AG10803 (cell line): Measurements from ENCODE around the gene IL10RB.
"Not testable (repeated sequence)": the region's sequence is repeated elsewhere in the genome, so short reads cannot be mapped to it uniquely, and the experiment has no call there.

Experiments used
- DNase-seq: peaks from one replicate; pipeline ENCODE4 v3.0.0; 2010; ENCODE audit warnings: low read depth
- H3K4me3 ChIP-seq: 2 replicates; pipeline ENCODE4 v1.5.1; 2011; ENCODE audit warnings: mild to moderate bottlenecking, low read length, control low read depth
- TF ChIP-seq, protein P1 (sequence below): conservative IDR thresholded peaks from 2 replicates; pipeline ENCODE4 v1.5.1; 2011; ENCODE audit warnings: mild to moderate bottlenecking, low read length, control low read depth, inconsistent platforms

Gene IL10RB

GRCh38 chr21:33236766-33237165 lies 29.4 kb upstream of the IL10RB start:
- no peak overlapping the region for H3K4me3 ChIP-seq
- DNase-seq, result no peak
- TF ChIP-seq, protein P1, sequence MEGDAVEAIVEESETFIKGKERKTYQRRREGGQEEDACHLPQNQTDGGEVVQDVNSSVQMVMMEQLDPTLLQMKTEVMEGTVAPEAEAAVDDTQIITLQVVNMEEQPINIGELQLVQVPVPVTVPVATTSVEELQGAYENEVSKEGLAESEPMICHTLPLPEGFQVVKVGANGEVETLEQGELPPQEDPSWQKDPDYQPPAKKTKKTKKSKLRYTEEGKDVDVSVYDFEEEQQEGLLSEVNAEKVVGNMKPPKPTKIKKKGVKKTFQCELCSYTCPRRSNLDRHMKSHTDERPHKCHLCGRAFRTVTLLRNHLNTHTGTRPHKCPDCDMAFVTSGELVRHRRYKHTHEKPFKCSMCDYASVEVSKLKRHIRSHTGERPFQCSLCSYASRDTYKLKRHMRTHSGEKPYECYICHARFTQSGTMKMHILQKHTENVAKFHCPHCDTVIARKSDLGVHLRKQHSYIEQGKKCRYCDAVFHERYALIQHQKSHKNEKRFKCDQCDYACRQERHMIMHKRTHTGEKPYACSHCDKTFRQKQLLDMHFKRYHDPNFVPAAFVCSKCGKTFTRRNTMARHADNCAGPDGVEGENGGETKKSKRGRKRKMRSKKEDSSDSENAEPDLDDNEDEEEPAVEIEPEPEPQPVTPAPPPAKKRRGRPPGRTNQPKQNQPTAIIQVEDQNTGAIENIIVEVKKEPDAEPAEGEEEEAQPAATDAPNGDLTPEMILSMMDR, result no peak

GRCh38 chr21:33237486-33237885 lies 28.7 kb upstream of the IL10RB start:
- DNase-seq, result no peak
- TF ChIP-seq, protein P1, result no peak
- no peak overlapping the region for H3K4me3 ChIP-seq

- no peak for DNase-seq
- H3K4me3 ChIP-seq, result no peak overlapping the region
- TF ChIP-seq, protein P1, result no peak
These were observed 28.0 kb upstream of the IL10RB start for GRCh38 chr21:33238146-33238545.

- H3K4me3 ChIP-seq, result no peak overlapping the region
- TF ChIP-seq, protein P1, result no peak
- DNase-seq, result no peak
These were observed 27.5 kb upstream of the IL10RB start for GRCh38 chr21:33238565-33239255.

DNA sequence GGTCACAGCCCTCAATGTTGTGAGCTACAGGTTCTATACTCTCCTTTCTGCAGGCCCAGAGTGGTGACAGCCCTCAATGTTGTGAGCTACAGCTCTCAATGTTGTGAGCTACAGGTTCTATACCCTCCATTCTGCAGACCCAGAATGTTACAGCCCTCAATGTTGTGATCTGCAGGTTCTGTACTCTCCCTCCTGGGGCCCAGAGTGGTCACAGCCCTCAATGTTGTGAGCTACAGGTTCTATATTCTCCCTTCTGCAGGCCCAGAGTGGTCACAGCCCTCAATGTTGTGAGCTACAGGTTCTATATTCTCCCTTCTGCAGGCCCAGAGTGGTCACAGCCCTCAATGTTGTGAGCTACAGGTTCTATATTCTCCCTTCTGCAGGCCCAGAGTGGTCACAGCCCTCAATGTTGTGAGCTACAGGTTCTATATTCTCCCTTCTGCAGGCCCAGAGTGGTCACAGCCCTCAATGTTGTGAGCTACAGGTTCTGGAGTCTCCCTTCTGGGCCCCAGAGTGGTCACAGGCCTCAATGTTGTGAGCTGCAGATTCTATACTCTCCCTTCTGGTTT lies 26.5 kb upstream of the IL10RB start:
- not testable (repeated sequence) for H3K4me3 ChIP-seq, DNase-seq

DNA sequence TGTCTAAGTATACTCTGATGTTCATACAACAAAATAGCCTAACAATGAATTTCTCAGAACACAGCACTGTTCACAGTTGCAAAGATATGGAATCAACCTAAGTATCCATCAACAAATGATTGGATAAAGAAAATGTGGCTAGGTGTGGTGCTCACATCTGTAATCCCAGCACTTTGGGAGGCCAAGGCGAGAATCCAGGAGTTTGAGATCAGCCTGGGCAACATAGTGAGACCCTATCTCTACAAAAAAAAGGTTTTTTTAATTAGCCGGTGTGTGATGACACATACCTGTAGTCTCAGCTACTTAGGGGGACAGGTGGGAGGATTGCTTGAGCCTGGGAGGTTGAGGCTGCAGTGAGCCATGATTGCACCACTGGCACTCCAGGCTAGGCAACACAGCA lies 25.8 kb upstream of the IL10RB start:
- TF ChIP-seq, protein P1, result no peak
- DNase-seq, result no peak
- H3K4me3 ChIP-seq, result no peak overlapping the region

GRCh38 chr21:33241846-33242245 lies 24.3 kb upstream of the IL10RB start:
- TF ChIP-seq, protein P1, result no peak
- DNase-seq, result no peak
- H3K4me3 ChIP-seq, result no peak overlapping the region

GRCh38 chr21:33242846-33243245 lies 23.3 kb upstream of the IL10RB start:
- DNase-seq, H3K4me3 ChIP-seq: not testable (repeated sequence)
